ENCODE measurements around the gene PPM1L.
"Not testable (repeated sequence)": the region's sequence is repeated elsewhere in the genome, so short reads cannot be mapped to it uniquely, and the experiment has no call there.

PPM1L gene

GRCh38 chr3:160755776-160756304 lies at the start of gene PPM1L:
TSS of gene PPM1L (plus strand) at chr3:160756231.
- peak in 1 of 2 donors; percentile 61 for DNase-seq (ENCODE audit: low read depth in 2 of 2)

GRCh38 chr3:160707187-160707794 lies 48.7 kb upstream of the PPM1L start:
- peak in 1 of 2 donors; percentile 5 for DNase-seq (ENCODE audit: low read depth in 2 of 2)

GRCh38 chr3:160709477-160710182 lies 46.4 kb upstream of the PPM1L start:
- DNase-seq (ENCODE audit: low read depth in 2 of 2) = no peak

- not testable (repeated sequence) for DNase-seq (ENCODE audit: low read depth in 2 of 2)
These were observed 42.9 kb upstream of the PPM1L start for GRCh38 chr3:160713144-160713543.

GRCh38 chr3:160719710-160720109 lies 36.3 kb upstream of the PPM1L start:
- no peak for DNase-seq (ENCODE audit: low read depth in 2 of 2)

GRCh38 chr3:160720123-160720746 lies 35.8 kb upstream of the PPM1L start:
- no peak for DNase-seq (ENCODE audit: low read depth in 2 of 2)

- no peak for DNase-seq (ENCODE audit: low read depth in 2 of 2)
These were observed 33.7 kb upstream of the PPM1L start for GRCh38 chr3:160722331-160722730.

- no peak for DNase-seq (ENCODE audit: low read depth in 2 of 2)
These were observed 30.7 kb upstream of the PPM1L start for GRCh38 chr3:160725338-160725737.

GRCh38 chr3:160735826-160736225 lies 20.2 kb upstream of the PPM1L start:
- DNase-seq (ENCODE audit: low read depth in 2 of 2) = no peak

- no peak for DNase-seq (ENCODE audit: low read depth in 2 of 2)
These were observed 18.0 kb upstream of the PPM1L start for GRCh38 chr3:160738048-160738447.

- no peak for DNase-seq (ENCODE audit: low read depth in 2 of 2)
These were observed 17.0 kb upstream of the PPM1L start for GRCh38 chr3:160739079-160739478.

- no peak for DNase-seq (ENCODE audit: low read depth in 2 of 2)
These were observed 9.1 kb upstream of the PPM1L start for GRCh38 chr3:160746976-160747375.

- DNase-seq (ENCODE audit: low read depth in 2 of 2) = no peak
These were observed 8.6 kb upstream of the PPM1L start for GRCh38 chr3:160747422-160747821.

- no peak for DNase-seq (ENCODE audit: low read depth in 2 of 2)
These were observed 7.8 kb upstream of the PPM1L start for GRCh38 chr3:160748231-160748630.

- DNase-seq (ENCODE audit: low read depth in 2 of 2) = no peak
These were observed 7.2 kb upstream of the PPM1L start for GRCh38 chr3:160748787-160749186.

- no peak for DNase-seq (ENCODE audit: low read depth in 2 of 2)
These were observed 2.1 kb upstream of the PPM1L start for GRCh38 chr3:160753953-160754352.

- no peak for DNase-seq (ENCODE audit: low read depth in 2 of 2)
These were observed 1.6 kb upstream of the PPM1L start for GRCh38 chr3:160754371-160754854.

- peak; percentile 78 to 90 for DNase-seq (ENCODE audit: low read depth in 2 of 2)
These were observed 930 bp upstream of the PPM1L start for GRCh38 chr3:160754855-160755747.

- DNase-seq (ENCODE audit: low read depth in 2 of 2) = no peak
These were observed 1.4 kb downstream of the PPM1L start for GRCh38 chr3:160757233-160758106.

- DNase-seq (ENCODE audit: low read depth in 2 of 2) = no peak
These were observed 3.0 kb downstream of the PPM1L start for GRCh38 chr3:160758929-160759577.

All from stimulated activated CD8-positive, alpha-beta memory T cell treated with anti-CD3 and anti-CD28 coated beads, Interleukin-7, amount 100 ng/mL, for 4 hours (primary cell).